ENCODE data around the gene NHERF1.

Gene NHERF1

DNA sequence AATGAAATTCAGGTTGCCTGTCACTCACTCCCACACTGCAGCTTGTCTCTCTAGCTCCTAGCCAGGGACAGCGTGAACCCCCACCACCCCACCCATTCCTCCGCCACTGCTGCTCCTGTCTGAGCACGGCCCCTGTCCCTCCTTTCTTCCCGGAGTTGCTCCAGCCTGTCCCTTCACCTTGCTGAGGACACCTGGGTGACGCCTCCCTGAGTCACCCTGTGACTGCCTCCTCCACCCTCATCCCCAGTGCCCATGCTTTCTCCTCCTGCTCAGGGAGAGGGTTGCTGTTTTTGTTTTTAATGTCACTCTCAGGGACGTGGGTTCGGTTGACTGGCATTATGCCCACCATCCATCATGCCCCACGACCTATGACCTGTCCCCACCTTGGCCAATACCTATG lies 53.5 kb downstream of the NHERF1 start:
- no peak for DNase-seq
- TF ChIP-seq POLR2A (IDR thresholded peaks at IDR 0.05; ENCODE audit: low read length) = no peak
- TF ChIP-seq GATA1 (IDR thresholded peaks at IDR 0.05; ENCODE audit: low read depth, low read length) = no peak

DNA sequence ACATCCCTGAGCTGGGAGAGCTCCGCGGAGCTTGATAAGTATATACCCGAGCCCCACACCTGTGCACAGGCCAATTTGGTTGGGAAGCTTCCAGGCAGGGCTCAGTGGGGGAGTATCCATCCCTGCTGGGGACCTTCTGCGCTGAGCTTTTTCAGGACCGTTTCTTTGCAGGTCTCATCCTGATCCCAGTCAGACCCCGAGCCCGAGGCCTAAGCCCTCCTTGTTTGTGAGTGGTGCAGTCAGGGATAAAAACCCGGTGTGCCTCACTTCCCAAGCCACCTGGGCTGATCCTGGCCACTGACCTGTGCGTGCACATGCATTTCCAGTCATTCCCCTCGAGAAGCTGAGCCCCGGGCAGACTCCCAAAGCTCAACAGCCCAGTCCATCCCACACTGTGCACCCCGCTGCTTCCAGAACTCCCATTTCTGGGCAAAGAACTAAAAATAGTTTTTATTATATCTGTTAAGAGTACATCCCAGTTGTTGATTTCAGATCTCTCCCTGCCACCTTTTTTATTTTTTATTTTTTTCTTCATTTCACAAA lies 55.0 kb downstream of the NHERF1 start:
- no peak for TF ChIP-seq POLR2A (IDR thresholded peaks at IDR 0.05; ENCODE audit: low read length)
- no peak for TF ChIP-seq GATA1 (IDR thresholded peaks at IDR 0.05; ENCODE audit: low read depth, low read length)
- no peak for DNase-seq

DNA sequence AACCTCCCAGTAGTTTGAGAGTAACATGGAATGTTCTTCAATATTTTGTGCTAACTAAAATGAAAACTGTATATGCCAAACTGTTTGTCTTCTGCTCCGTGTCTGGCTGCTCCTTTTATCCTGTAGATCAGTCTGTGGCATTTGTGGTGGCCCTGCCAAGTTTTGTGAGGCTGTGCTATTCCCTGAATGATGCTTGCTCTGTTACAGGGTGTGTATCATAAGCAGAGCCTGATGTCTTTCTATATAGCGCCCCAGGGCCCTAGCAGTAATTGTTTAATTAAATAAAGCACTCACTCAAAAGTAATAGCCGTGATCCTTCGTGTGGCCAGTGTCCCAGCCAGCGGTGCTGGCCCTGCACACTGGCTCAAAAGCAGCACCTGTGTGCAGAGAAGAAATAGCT lies 55.5 kb downstream of the NHERF1 start:
- TF ChIP-seq POLR2A (IDR thresholded peaks at IDR 0.05; ENCODE audit: low read length) (no peak), GATA1 (IDR thresholded peaks at IDR 0.05; ENCODE audit: low read depth, low read length) (no peak)
- DNase-seq = no peak

DNA sequence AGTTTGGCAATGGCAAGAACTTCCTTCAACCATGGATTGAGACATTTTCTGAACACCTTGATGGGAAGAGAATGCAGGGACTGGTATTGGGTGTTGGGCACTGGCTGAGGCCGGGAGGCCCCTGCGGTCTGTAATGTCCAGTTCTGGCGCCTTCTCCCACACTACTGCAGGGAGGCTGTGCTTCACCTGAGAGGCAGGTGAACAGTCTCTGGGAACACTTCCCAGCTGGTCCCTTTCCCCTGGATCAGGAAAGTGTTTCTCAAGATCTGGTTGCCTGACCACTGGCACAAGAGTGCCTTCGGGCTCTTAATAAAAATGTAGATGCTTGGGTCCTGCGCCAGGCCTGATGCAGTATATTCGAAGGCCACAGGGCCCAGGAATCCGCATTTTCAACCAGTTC lies 56.3 kb downstream of the NHERF1 start:
- no peak for DNase-seq
- TF ChIP-seq POLR2A (IDR thresholded peaks at IDR 0.05; ENCODE audit: low read length) (no peak), GATA1 (IDR thresholded peaks at IDR 0.05; ENCODE audit: low read depth, low read length) (no peak)

DNA sequence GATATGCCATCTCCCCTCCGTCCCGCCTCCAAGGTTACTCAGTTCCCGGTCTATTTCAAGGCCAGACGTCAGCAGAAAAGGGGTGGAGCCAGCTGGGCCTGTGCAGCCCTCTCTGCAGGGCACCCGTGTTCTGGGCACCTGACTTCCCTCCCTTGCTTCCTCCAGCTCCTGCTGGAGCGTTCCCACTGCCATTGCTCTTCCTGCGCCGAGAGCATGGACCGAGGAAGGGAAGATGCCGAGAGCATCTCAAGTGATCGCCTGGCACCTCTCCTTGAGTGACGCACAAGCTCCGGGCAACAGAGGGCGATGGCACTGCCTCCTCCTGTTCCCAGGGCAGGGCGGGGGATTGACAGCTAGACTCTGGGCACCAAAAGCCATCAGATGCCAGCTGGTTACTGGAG lies 57.2 kb downstream of the NHERF1 start:
- DNase-seq = no peak
- TF ChIP-seq POLR2A (IDR thresholded peaks at IDR 0.05; ENCODE audit: low read length) (no peak), GATA1 (IDR thresholded peaks at IDR 0.05; ENCODE audit: low read depth, low read length) (no peak)

DNA sequence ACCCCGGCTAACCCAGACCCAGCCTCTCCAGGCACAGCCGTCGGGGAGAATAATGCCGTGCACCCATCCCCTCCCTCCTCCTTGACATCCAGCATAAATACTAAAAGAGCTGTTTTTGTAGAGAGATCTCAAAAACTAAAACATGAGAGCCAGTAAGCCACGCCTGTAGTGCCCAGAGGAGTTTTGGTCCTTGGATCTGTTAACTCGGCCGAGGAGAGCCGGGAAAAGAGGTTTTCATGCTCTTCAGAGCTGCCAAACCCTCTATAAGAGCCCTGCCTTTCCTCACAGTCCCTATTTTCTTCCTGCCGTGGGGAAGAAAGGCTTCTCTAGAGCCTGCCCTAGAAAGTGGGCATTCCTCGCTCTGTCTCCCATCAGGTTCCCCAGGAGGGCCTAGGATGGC lies 57.9 kb downstream of the NHERF1 start:
- no peak for DNase-seq

DNA sequence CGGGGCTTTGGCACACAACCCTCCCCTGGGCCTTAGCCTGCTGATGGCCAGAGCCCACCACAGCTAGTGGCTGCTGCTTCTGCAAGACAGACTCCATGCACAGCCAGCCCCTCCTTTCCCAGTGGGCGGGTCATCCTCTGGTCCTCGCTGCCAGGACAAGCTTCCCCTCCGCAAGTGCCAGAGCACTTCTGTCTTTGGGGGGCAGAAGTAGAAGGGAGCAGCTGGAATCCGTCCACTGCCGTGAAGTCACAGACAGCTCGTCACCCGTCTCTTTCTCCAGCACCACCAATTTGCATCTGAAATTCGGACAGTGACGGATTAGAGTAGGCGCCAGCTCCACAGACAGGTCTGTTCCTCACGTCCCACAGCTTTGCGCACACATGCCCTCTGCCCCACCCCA lies 59.0 kb downstream of the NHERF1 start:
- TF ChIP-seq GATA1 (IDR thresholded peaks at IDR 0.05; ENCODE audit: low read depth, low read length) = no peak
- no peak for TF ChIP-seq POLR2A (IDR thresholded peaks at IDR 0.05; ENCODE audit: low read length)
- DNase-seq = no peak

More for the DNA sequence above, 57.9 kb downstream of the NHERF1 start:
- no peak for TF ChIP-seq GATA1 (IDR thresholded peaks at IDR 0.05; ENCODE audit: low read depth, low read length)
- no peak for TF ChIP-seq POLR2A (IDR thresholded peaks at IDR 0.05; ENCODE audit: low read length)

DNA sequence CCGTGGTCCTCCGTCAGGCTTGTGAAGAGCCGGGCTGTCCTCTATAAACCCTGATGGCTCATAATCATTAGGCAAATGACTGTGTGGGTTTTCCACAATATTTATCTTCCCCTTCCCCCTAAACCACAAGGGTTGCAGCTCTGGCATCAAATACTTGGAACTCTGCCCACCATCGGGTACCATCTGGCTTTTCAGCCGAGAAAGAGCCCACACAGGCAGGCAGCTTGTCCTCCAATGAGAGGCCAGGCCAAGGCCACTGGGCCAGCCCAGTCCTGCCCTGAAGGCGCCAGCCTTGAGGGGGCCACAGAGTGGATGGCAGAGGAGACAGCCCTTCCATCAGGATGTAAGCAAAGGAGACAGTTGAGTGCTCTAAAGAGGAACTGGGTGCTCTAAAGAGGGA lies 59.5 kb downstream of the NHERF1 start:
- no peak for DNase-seq
- no peak for TF ChIP-seq GATA1 (IDR thresholded peaks at IDR 0.05; ENCODE audit: low read depth, low read length)
- no peak for TF ChIP-seq POLR2A (IDR thresholded peaks at IDR 0.05; ENCODE audit: low read length)

DNA sequence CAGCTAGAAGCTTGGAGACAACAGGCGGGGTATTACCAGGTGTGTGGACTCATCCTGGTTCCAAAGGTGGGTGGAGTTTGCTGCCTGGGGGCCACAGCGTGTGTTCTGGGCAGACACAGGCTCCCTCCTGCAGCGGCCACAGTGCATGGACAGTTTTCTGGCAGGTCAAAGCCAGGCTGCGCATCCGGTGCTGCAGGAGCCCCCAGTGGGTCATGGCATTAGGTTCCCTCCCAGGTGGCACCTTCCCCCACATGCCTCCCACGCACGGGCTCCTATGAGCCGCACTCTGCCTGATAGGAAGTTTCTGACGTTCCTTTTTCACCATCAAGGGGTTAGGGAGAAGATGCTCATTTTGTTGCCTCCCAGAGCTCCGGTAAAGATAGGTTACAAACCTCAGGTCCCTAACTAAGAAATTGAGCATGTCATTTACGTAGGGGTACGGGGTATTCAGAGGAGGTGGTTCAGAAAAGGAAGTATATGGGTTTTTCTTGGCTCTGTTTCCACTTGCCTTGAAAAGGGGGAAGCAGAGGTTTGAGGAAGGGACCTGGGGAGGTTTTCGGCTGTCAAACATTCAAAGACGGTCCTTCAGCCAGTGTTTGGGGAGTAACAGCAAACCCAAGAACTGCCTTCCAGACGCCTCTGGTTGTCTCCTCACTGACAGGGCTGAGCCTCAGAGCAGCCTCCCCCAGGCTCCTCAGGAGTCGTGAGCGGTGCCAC lies 60.4 kb downstream of the NHERF1 start:
- DNase-seq = no peak
- no peak for TF ChIP-seq GATA1 (IDR thresholded peaks at IDR 0.05; ENCODE audit: low read depth, low read length)
- TF ChIP-seq POLR2A (IDR thresholded peaks at IDR 0.05; ENCODE audit: low read length) = no peak

DNA sequence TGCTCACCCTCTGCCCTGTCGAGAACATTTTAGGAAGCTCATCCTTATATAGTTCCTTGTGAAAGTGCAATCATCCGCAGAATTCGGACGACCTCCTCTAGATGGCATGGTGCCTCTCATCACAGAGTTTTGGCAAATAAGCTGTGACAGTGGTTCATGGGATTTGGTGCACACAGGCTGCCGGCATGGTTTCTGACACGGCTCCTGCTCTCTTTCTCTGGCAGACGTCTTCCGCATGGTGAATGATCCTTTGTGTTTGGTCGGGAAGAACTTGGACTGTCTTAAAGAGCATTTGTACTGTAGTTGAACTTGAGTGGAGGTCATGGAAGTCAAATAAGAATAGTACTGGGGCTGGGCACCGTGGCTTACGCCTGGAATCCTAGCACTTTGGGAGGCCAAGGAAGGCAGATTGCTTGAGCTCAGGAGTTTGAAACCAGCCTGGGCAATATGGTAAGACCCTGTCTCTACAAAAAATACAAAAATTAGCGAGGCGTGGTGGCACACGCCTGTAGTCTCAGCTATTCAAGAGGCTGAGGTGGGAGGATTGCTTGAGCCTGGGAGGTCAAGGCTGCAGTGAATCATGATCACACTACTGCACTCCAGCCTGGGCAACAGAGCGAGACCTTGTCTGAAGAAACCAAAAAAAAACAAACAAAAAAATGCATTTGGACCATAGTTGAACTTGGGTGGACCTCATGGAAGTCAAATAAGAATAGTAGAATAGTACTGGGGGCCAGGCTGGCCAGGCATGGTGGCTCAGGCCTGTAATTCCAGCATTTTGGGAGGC lies 62.5 kb downstream of the NHERF1 start:
- TF ChIP-seq POLR2A (IDR thresholded peaks at IDR 0.05; ENCODE audit: low read length) (no peak), GATA1 (IDR thresholded peaks at IDR 0.05; ENCODE audit: low read depth, low read length) (no peak)
- no peak for DNase-seq

DNA sequence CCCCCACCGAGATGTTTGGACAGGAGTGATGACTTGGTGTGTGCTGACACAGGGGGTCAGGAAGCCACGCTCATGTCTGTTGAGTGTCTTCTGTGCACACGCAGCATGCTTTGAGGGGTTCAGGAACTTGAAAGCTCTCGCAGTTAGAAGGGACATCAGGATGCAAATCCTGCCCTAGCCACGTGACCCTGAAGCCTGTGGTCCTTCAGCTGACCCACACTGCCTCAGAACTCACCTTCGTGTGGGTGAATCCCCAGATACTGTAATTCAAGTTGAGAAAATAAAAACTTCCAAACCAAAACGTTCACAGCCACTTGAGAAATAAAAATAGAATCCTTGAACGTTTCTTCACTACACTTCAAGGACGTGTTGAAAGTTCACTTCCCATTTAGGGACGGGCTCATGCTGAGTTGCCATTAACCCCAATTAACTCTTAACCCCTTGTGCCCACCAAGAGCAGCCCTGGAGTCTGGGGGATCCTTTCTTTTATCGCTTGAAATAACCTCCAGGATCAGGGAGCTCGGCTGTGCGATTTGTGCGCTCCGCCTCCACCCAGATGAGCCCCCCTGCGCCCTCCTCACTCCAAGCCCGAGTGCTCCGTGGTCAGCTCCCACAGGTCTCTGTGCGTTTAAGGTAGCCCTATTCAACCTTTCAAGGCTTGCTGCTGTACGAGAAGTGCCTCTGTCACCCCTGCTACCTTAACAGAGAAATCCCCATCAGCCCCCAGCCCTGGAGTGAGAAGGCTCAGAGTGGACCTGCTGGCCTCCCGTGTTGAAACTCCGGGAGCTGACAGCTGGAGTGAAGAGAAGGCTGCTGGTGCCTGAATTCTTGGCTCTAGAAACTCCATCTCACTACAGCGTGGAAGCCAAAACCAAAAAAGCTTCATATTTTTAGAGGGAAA lies 63.9 kb downstream of the NHERF1 start:
- TF ChIP-seq GATA1 (IDR thresholded peaks at IDR 0.05; ENCODE audit: low read depth, low read length) (no peak), POLR2A (IDR thresholded peaks at IDR 0.05; ENCODE audit: low read length) (no peak)
- DNase-seq = no peak

DNA sequence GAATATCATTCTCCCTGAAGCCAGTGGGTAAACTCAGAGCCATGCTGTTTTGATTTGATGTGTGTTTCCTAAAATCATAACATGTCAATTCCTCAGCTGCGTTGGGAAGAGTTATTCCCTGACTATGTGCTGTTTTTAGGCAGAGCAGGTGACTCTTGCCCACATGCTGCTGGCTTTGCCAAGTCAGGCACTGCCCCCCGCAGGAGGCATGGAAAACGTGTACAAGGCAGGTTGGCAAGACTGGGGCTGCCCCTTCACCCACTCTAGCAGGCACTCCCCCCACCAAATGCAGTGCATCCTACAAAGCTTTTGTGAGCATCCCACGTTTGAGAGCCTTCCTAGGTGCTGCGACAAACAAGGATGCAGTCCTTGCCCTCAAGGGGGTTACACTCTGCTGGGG lies 66.0 kb downstream of the NHERF1 start:
- DNase-seq = no peak
- no peak for TF ChIP-seq GATA1 (IDR thresholded peaks at IDR 0.05; ENCODE audit: low read depth, low read length)
- TF ChIP-seq POLR2A (IDR thresholded peaks at IDR 0.05; ENCODE audit: low read length) = no peak

DNA sequence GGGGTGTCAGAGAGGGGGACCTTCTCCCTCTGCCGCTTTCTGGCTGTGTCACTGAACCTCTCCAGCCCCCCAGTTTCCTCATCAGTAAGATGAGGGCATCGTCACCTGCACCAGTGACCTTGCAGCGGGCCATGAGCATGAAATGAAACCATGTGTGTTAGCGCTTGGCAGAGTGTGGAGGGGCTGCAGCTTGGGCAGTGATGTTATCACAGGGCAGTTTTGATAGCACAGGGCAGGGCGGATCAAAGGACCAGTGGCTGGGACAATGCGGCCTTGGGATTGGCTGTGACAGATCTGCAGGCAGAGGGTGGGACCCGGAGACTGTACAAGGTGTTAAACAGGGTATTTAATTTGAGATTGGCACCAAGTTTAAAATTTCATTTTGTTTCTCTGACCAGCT lies 66.6 kb downstream of the NHERF1 start:
- TF ChIP-seq GATA1 (IDR thresholded peaks at IDR 0.05; ENCODE audit: low read depth, low read length) = no peak
- TF ChIP-seq POLR2A (IDR thresholded peaks at IDR 0.05; ENCODE audit: low read length) = no peak
- no peak for DNase-seq
